Measurements from ENCODE around the gene TPI1.

TPI1 gene

DNA sequence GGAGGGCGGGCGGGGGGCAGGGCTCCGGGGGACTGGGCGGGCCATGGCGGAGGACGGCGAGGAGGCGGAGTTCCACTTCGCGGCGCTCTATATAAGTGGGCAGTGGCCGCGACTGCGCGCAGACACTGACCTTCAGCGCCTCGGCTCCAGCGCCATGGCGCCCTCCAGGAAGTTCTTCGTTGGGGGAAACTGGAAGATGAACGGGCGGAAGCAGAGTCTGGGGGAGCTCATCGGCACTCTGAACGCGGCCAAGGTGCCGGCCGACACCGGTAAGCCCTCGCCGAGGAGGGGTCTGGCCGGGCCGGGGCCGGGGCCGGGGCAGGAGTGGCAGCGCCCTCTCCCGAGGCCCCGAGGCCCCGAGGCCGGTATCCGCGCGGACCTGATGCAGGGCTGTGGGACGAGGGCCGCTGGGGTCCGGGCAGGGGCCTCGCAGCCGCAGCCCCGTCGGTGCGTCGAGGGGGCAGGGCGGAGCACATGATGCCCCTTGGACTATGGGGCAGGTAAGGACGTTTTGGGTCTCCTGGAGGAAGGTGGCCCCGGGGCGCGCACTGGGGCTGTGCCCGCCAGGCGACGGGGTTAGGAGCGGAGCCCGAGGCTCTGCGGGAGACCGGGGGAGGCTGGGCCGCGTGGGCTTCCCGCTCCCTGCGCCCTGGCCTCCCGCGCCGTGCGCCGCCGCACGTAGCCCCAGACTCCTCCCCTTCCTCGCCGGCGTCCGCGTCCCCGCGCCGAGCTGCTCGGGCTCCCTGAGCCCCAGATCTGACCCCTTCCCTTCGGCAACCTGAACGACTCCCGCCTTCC, at the start of gene TPI1:
Gene TPI1 (plus strand): TSS at position 119 of the 798 bp plus-strand sequence. CDS start 36 bp downstream, at position 155.
- peak; percentile 42 for DNase-seq

DNA sequence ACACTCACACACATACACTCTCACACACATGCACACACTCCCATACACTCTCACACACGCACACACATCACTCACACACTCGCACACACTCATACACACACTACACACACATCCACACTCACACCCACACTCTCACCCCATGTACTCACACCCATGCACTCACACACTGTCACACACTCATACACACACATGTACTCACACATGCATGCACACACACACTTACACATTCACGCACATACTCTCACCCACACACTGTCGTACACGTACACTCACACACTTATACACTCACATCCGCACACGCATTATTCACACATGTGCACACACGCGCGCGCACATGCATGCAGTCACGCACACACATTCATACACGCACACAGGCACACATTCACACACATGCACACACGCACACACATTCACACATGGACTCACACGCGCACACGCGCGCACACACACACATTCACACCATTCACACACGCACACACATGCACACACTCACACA, 49.6 kb upstream of the TPI1 start:
- DNase-seq = no peak

GRCh38 chr12:6818222-6818621, 49.1 kb upstream of the TPI1 start:
- DNase-seq = no peak

GRCh38 chr12:6818645-6819044, 48.7 kb upstream of the TPI1 start:
- DNase-seq = no peak

GRCh38 chr12:6819106-6820030, 48.0 kb upstream of the TPI1 start:
- no peak for DNase-seq

GRCh38 chr12:6820166-6820565, 47.2 kb upstream of the TPI1 start:
- no peak for DNase-seq

- DNase-seq = peak; percentile 16
Observed at GRCh38 chr12:6821591-6822425, 45.5 kb upstream of the TPI1 start, which contains the start of gene GPR162. TSS of gene GPR162 (plus strand) at chr12:6821821. CDS start at chr12:6823899, 2,078 bp downstream.

DNA sequence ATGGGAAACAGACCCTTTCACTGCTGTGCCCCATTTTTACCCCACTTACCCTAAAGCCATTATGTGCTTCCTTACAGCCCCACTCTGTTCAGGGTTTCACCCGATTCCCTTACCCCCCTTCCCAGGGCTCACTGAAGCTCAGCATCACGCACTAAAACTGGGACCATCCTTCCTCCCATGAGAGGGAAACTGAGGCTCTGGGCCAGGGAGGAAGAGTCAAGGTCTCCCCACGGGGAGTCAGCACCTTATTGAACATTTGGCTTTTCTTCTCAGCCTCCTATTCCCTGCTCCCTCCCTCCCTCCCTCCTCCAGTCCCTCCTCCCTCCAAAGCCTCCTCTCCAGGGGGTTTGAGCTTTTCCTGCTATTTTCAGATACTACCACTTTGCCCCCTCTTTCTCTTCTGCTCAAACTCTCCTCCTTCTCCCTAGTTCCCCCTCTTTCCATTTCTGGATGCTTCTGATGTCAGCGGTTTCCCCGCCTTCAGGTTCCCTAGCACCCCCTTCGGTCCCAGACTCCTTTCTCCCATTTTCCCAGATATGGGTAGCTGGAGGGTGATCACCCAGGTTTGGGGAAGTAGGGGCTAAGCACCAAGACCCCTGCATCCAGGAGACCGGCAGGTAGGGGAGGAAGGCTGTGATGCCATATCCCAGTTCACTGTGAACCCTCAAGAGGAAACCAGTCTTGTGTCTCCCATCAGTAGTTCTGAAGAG, 44.8 kb upstream of the TPI1 start:
- no peak for DNase-seq

DNA sequence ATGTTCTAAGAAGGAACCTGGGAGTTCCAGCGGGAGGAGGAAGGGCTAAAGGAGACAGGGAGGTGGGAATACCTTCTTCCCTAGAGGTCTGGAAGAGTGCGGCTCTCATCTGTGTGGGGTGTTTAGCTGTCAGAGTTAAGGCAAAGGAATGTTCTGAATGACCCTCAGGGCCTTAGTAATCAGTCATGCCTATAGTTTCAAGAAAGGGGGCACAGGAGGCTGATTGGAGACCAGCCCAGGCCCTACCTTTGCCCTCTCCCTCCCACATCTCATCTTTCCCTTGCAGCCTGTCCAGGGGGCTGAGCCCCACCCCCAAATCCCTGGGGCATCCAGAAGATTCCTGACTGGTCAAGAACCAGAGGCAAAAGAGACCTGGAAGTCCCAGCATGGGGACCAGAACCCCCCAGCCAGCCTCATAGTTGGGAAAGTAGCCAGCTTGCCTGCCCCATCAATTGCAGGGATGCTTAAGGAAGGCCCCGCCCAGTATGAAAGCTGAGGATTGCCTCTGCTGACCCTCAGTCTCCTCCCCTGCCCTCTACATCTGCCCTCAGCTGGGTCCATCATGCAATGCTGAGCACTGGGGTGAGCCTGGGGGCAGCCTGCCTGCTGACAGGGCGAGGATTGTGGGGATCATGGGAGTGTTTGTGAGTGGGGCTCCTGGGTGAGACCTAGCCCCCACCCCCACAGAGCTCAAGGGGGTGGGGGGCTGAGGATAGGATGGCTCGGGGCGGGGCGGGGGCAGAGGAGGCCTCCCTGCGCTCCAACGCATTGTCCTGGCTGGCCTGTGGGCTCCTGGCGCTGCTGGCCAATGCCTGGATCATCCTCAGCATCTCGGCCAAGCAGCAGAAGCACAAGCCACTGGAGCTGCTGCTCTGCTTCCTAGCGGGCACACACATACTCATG, 43.9 kb upstream of the TPI1 start:
- no peak for DNase-seq

GRCh38 chr12:6824085-6824775, 43.1 kb upstream of the TPI1 start:
- DNase-seq = no peak

DNA sequence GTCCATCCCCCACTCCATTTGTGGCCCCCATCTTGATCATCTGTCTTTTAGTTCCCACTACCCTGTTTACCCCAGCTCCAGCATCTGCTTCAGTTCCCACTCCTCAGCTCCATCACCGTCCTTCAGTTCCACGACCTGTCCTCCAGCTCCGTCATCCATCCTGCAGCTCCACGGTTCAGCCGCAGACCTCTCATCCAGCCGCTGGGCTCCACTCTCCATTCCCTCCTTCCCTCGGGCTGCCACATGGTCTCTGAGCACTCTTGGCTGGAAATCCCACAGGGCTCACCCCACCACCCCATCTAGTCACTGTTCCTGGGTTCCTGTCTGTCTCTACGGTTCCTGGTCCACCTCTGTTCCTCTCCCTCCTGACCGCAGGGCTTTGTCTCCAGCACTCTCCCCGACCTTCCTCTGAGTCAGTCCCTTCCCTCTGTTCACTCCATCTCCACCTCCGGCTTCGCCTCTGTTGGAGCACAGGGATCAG, 42.4 kb upstream of the TPI1 start:
- no peak for DNase-seq

DNA sequence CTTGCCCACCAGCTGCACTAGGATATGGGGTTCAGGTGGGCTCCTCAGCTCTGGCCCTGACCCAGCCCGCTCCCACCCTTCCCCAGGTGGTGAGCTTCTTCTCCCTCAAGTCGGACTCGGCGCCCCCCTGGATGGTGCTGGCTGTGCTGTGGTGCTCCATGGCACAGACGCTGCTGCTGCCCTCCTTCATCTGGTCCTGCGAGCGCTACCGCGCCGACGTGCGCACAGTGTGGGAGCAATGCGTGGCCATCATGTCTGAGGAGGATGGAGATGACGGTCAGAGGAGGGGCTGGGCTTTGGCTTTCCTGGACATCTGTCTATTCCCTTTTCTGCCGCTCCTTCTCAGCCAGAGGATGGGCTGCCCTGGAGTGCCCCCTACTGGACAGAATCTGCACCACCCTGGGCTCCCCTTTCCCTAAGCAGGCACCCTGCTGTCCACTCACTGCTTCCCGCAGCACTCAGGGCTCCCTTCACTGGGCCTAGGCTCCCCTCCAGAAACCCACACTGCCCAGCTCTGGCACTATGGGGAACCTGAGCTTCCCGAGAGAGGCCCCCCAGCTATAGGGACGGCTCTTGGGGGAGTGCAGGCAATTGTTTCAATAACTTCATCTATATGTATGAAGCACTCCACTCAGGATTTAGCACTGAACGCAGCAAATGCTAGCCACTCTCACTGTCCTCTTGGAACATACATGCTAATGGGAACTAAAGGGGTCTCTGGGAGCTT, 41.8 kb upstream of the TPI1 start:
- DNase-seq = peak; percentile 45

DNA sequence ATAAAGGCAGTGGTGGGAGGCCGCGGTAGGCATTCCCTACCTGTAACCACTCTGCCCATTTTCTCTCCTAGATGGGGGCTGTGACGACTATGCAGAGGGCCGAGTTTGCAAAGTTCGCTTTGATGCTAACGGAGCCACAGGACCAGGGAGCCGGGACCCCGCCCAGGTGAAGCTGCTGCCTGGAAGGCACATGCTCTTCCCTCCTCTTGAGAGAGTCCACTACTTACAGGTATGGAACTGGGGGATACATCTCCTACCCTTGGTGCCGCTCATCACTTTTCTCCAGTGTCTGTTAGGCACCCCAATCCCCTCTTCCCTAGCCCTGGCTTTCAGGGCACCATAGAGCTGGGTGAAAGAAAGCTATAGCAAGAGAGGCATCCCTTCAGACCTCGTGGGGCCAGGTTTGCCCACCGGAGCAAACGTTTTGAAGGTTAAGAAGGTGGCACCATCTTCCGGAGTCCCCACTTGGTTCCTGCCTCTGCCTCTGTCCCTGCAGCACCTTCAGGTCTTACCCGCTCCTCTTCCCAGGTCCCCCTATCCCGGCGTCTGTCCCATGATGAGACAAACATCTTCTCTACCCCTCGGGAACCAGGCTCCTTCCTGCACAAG, 41.1 kb upstream of the TPI1 start:
- no peak for DNase-seq

DNA sequence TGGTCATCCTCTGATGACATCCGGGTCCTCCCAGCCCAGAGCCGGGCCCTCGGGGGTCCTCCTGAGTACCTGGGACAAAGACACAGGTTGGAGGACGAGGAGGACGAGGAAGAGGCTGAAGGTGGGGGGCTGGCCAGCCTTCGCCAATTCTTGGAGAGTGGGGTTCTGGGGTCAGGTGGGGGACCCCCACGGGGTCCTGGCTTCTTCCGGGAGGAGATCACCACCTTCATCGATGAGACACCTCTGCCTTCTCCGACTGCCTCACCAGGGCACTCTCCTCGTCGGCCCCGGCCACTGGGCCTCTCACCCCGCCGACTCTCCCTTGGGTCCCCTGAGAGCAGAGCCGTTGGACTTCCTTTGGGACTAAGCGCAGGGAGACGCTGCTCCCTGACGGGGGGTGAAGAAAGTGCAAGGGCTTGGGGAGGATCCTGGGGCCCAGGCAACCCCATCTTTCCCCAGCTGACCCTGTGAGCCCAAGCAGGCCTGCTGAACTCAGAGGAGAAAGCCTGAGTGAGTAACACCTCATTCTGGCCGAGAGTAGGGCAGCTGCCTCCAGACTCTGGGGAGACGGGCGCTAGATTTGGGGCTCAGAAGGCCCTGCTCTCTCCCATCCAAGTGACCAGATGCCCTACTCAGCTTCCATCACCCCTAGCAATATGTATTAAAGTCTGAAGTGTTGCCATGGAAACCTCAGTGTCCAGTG, 40.4 kb upstream of the TPI1 start:
- DNase-seq = no peak

- DNase-seq = peak; percentile 54
Observed at GRCh38 chr12:6827437-6827911, 39.9 kb upstream of the TPI1 start.

GRCh38 chr12:6827982-6828780, 39.1 kb upstream of the TPI1 start, which contains the start of gene P3H3:
TSS of gene P3H3 (plus strand) at chr12:6828407. CDS start at chr12:6828441, 34 bp downstream.
- DNase-seq = no peak
